Activated naive CD4-positive, alpha-beta T cell treated with anti-CD3 and anti-CD28 coated beads, Interleukin-2, amount 50 U/mL, for 72 hours (primary cell): ENCODE measurements around the gene GTF2H4. TPM values are rescaled to one million over a fixed set of nuclear protein-coding genes. Genes with fewer than 3 reads are reported as not detected.
A peak's percentile ranks its signal among the peaks of the same experiment; 100 is the strongest.
"Not testable (repeated sequence)": the region's sequence is repeated elsewhere in the genome, so short reads cannot be mapped to it uniquely, and the experiment has no call there.

Experiments used
- ATAC-seq, 2 donors: fragments of 150-1000 bp; cut with Tn5 transposase; 2 replicates each; pipeline ENCODE4 v1.10.0; 2021; ENCODE audit warnings: mild to moderate bottlenecking in 2 of 2, moderate library complexity in 2 of 2
- DNase-seq, 2 donors: peaks; one replicate each; pipeline ENCODE4 v3.0.0; 2021 to 2022; ENCODE audit warnings: low spot score in 2 of 2
- H3K27ac Mint-ChIP-seq, 2 donors: one replicate each; pipeline ENCODE4 v1.8.0; 2022; ENCODE audit warnings: mild to moderate bottlenecking in 2 of 2, mixed read lengths in 2 of 2
- H3K36me3 Mint-ChIP-seq, 2 donors: one replicate each; pipeline ENCODE4 v1.8.0; 2022; ENCODE audit warnings: mixed read lengths in 2 of 2
- H3K9me3 Mint-ChIP-seq, 2 donors: one replicate each; pipeline ENCODE4 v1.8.0; 2022; ENCODE audit warnings: mixed read lengths in 2 of 2
- total RNA-seq, 2 donors: library from RNA; stranded (reverse); gene quantifications; one replicate each; pipeline ENCODE4 v1.2.3, GENCODE V29; 2022

GTF2H4 gene
- 10 to 100 TPM; 27.6 to 44.9 TPM for total RNA-seq

GRCh38 chr6:30907758-30908591 is at the start of gene GTF2H4:
TSS of gene GTF2H4 (plus strand) at chr6:30908207.
- ATAC-seq (peak; percentile 98), DNase-seq (peak; percentile 88 to 90)
- Mint-ChIP-seq H3K9me3 (no peaks in the 10 kb centered on the region), H3K27ac (peak within 1 kb of the TSS; percentile 86 to 94), H3K36me3 (peaks cover 7 to 12% of the 10 kb centered on the region in 2 donors)

GRCh38 chr6:30859726-30860125 is 48.3 kb upstream of the GTF2H4 start:
- DNase-seq, H3K27ac Mint-ChIP-seq, ATAC-seq: not testable (repeated sequence)
- H3K36me3 Mint-ChIP-seq: peaks cover 21 to 31% of the 10 kb centered on the region in 2 donors
- H3K9me3 Mint-ChIP-seq: peaks cover 6 to 27% of the 10 kb centered on the region in 2 donors

GRCh38 chr6:30861257-30862048 is 46.6 kb upstream of the GTF2H4 start:
- H3K36me3 Mint-ChIP-seq: peaks cover 21 to 31% of the 10 kb centered on the region in 2 donors
- ATAC-seq: peak in 1 of 2 donors; percentile 89
- no peak for DNase-seq
- H3K27ac Mint-ChIP-seq: peak overlapping the region in 1 of 2 donors; percentile 85
- H3K9me3 Mint-ChIP-seq: peaks cover 6 to 27% of the 10 kb centered on the region in 2 donors

- Mint-ChIP-seq H3K9me3 (peaks cover 6 to 27% of the 10 kb centered on the region in 2 donors), H3K27ac (peak overlapping the region in 1 of 2 donors; percentile 85), H3K36me3 (peaks cover 21 to 31% of the 10 kb centered on the region in 2 donors)
- DNase-seq: no peak
- ATAC-seq: no peak
Observed at GRCh38 chr6:30862156-30862875, 45.7 kb upstream of the GTF2H4 start.

GRCh38 chr6:30864325-30864724 is 43.7 kb upstream of the GTF2H4 start:
- H3K27ac Mint-ChIP-seq: no peak overlapping the region
- peaks cover 12 to 27% of the 10 kb centered on the region in 2 donors for H3K36me3 Mint-ChIP-seq
- DNase-seq: no peak
- H3K9me3 Mint-ChIP-seq: peaks cover 6 to 26% of the 10 kb centered on the region in 2 donors
- ATAC-seq: no peak

GRCh38 chr6:30869241-30869749 is 38.7 kb upstream of the GTF2H4 start:
- H3K27ac Mint-ChIP-seq: peak overlapping the region in 1 of 2 donors; percentile 95
- H3K36me3 Mint-ChIP-seq: peaks cover 6 to 43% of the 10 kb centered on the region in 2 donors
- H3K9me3 Mint-ChIP-seq: peaks cover 7 to 39% of the 10 kb centered on the region in 2 donors
- DNase-seq, ATAC-seq: not testable (repeated sequence)

- ATAC-seq (peak in 1 of 2 donors; percentile 96), DNase-seq (peak in 1 of 2 donors; percentile 61)
- H3K27ac Mint-ChIP-seq: peak overlapping the region; percentile 81 to 95
- peaks cover 7 to 39% of the 10 kb centered on the region in 2 donors for H3K9me3 Mint-ChIP-seq
- H3K36me3 Mint-ChIP-seq: peaks cover 6 to 43% of the 10 kb centered on the region in 2 donors
Observed at GRCh38 chr6:30870546-30870945, 37.5 kb upstream of the GTF2H4 start.

- no peak for DNase-seq
- H3K36me3 Mint-ChIP-seq: peaks cover 6 to 43% of the 10 kb centered on the region in 2 donors
- peak overlapping the region; percentile 18 to 95 for H3K27ac Mint-ChIP-seq
- H3K9me3 Mint-ChIP-seq: peaks cover 7 to 39% of the 10 kb centered on the region in 2 donors
- ATAC-seq: no peak
Observed at GRCh38 chr6:30871592-30872183, 36.3 kb upstream of the GTF2H4 start.

GRCh38 chr6:30873137-30873640 is 34.8 kb upstream of the GTF2H4 start:
- DNase-seq (no peak), ATAC-seq (no peak)
- H3K9me3 Mint-ChIP-seq: peaks cover 7 to 39% of the 10 kb centered on the region in 2 donors
- H3K36me3 Mint-ChIP-seq: peaks cover 6 to 43% of the 10 kb centered on the region in 2 donors
- peak overlapping the region in 1 of 2 donors; percentile 95 for H3K27ac Mint-ChIP-seq

GRCh38 chr6:30873795-30874194 is 34.2 kb upstream of the GTF2H4 start:
- H3K27ac Mint-ChIP-seq: peak overlapping the region in 1 of 2 donors; percentile 95
- H3K36me3 Mint-ChIP-seq: peaks cover 6 to 43% of the 10 kb centered on the region in 2 donors
- peaks cover 7 to 38% of the 10 kb centered on the region in 2 donors for H3K9me3 Mint-ChIP-seq
- peak in 1 of 2 donors; percentile 26 for DNase-seq
- not testable (repeated sequence) for ATAC-seq

GRCh38 chr6:30875244-30876038 is 32.6 kb upstream of the GTF2H4 start:
- H3K36me3 Mint-ChIP-seq: peaks cover 0 to 33% of the 10 kb centered on the region in 2 donors
- ATAC-seq: no peak
- H3K27ac Mint-ChIP-seq: peak overlapping the region; percentile 76 to 91
- peaks cover 3 to 29% of the 10 kb centered on the region in 2 donors for H3K9me3 Mint-ChIP-seq
- DNase-seq: no peak

- ATAC-seq: peak in 1 of 2 donors; percentile 36
- no peak for DNase-seq
- Mint-ChIP-seq H3K36me3 (peaks cover 0 to 25% of the 10 kb centered on the region in 2 donors), H3K9me3 (peaks cover 0 to 23% of the 10 kb centered on the region in 2 donors), H3K27ac (peak overlapping the region; percentile 84 to 91)
Observed at GRCh38 chr6:30876039-30876730, 31.8 kb upstream of the GTF2H4 start.

- Mint-ChIP-seq H3K27ac (peak overlapping the region; percentile 84 to 91), H3K36me3 (peaks cover 0 to 11% of the 10 kb centered on the region in 2 donors), H3K9me3 (peaks cover 0 to 9% of the 10 kb centered on the region in 2 donors)
- ATAC-seq (peak; percentile 81 to 84), DNase-seq (peak; percentile 71 to 82)
Observed at GRCh38 chr6:30877419-30878262, 30.4 kb upstream of the GTF2H4 start.
